Inflammatory macrophage treated with lipopolysaccharide for 4 hours (primary cell): ENCODE data around the gene PPP6R2.

Experiments
- DNase-seq: peaks from one replicate; pipeline ENCODE4 v3.0.0-alpha.2; 2020

PPP6R2 gene

GRCh38 chr22:50489363-50490243, 146.5 kb downstream of the PPP6R2 start:
- DNase-seq = no peak

DNA sequence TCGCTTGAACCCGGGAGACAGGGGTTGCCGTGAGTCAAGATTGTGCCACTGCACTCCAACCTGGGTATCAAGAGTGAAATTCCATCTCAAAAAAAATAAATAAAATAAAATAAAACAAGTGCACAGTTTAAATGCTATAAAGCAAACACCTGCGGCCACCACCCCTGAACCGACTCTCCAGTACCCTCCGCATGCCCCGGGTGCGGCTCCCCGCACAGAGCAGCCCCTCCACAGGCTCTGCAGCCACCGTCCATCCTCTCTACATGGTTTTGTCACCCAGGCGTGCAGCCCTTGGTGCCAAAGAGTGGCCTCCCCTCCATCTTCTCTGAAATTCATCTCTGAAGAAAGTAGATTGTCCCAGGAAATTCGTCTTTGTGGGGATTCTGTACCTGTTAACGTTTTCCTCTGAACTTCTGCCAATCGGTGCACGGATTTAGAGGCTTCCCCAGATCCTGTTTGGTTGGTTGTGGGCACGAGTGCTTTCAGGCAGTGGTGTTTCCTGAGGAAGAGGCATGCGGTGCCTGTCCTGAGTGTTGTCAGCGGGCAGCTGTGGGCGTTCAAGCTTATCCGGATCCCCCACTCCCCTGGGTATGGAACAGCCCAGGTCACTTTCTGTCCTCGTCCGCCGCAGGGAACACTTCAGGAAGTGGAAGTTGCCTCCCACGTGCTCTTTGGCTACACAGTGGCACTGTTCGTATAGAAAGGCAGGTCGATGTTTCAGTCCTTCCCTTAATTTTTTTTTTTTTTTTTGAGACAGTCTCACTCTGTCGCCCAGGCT, 147.6 kb downstream of the PPP6R2 start:
- peak; percentile 74 for DNase-seq
